NCI-H460 (cell line): ENCODE data around the gene PGBD5. TPM values are rescaled to one million over a fixed set of nuclear protein-coding genes. Genes with fewer than 3 reads are reported as not detected.

ENCODE experiments used
- DNase-seq: peaks from one replicate; pipeline ENCODE4 v3.0.0-alpha.2; 2016; ENCODE audit warnings: low read depth; ENCODE audit errors: extremely low read depth
- total RNA-seq: library from RNA; depleted of rRNA; stranded (reverse); fragments of >200 nt; shearing (Covaris generic); gene quantifications from 2 replicates; pipeline ENCODE4 v1.2.3, GENCODE V29; 2014

The PGBD5 gene
- total RNA-seq, 1 experiment from 2014 or later: not detected

DNA sequence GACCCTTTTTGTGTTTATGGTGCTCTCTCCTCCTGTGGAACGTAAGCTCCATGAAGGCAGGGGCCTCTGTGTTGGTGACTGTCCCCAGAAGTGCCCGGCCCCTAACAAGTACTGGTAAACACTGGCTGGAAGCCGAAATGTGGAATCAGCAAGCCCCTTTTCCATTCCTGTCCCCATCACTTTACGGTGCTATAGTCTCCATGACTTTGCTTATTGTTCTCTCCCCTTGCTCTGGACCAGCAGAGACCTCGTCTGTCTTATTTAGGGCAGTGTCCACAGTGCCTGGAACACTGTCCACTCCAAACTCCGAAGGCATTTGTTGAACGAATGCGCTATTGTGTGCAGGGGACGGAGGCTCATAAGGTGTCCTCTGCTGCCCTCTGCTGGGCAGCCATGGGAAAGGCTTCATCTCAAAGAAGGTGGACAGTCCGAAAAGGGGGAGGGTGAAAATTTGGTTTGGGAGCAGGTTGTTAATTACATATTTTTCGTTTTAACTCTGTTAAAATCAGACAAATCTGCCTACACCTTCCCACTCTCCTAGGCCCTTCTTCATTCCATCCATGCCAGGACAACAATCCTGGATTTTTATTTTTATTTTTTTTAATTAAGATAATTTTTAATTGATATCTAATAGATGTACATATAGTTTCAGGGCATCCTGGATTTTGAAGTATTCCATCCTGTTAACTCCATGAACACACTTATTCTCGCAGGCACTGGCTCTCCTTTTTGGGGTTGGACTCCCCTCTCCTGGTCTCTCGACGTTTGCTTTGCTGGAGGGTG lies 115.6 kb downstream of the PGBD5 start:
- peak; percentile 85 for DNase-seq

DNA sequence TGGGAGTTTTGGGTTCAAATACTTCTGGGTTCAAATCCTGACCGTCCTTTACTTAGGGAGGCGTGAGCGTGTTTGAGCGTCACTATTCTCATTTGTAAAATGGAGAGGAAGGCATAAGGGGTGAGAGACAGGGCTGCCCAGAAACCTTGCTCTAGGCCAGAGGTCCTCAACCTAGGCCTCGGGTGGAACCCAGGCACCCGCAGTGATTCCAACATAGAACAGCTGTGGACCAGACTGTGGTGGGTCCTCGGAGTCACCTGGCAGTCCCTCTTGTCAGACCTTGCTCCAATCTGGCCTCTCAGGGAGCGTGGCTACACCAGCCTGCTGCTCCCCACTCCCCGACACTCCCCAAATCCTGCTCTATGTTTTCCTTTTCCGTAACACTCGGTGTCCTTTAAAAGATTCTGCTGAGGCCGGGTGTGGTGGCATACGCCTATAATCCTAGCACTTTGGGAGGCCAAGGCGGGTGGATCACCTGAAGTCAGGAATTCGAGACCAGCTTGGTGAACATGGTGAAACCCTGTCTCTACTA lies 116.4 kb downstream of the PGBD5 start:
- DNase-seq: no peak

DNA sequence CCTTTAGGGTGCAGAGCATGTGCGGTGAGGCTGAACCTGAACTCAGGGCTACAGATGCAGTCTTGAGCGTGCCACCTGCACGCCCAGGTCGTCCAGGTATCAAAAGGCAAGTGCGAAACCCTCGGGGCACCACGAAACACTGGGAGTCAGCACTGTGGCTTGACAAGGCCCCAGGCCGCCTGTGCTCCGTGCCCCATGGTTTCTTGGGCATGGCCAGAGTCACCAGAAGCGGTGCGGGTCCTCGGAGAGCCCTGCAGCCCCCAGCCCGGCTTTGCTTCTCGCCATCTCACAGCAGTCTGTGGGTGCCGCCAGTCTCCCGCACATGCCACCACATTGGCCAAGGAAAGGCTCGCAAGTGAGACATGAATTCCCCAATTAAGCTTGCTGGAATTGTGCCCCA lies 117.3 kb downstream of the PGBD5 start:
- DNase-seq: no peak

DNA sequence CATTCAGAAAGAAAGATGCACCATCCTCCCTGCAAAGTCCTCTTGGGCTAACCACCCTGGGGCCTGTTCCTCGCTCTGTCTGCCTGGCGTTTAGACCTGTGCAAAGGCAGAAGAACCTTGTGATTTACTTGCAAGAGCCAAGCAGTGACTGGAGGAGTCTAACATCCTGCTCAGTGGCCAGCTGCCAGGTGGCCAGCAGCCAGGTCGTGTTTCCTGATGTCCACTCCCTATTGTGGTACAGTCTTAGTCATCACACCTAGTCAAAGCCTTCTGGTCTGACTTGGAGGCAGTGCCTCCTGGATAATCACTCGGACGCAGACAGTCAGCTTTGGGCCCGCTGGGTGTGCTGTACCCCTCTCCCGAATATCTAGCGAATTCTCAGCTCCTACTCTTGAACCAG lies 118.1 kb downstream of the PGBD5 start:
- peak; percentile 20 for DNase-seq

DNA sequence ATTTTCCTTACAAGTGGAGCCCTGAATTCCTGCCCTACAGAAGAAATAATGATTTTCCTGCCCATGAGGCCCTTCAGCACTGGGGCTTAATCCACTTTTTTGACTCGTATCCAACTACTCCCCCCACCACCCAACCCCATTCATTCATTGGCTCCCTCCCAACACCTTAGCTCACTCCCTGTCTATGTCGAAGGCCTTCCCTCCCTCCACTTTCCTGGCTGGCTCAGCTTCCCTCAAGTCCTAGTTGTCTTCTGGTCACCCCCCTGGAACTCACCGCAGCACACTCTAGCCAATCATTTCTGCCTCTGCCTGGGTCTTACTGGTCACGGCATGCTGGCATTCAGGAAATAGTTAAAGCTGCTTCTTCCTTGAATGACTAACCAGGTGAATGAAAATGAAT lies 118.9 kb downstream of the PGBD5 start:
- DNase-seq: no peak

DNA sequence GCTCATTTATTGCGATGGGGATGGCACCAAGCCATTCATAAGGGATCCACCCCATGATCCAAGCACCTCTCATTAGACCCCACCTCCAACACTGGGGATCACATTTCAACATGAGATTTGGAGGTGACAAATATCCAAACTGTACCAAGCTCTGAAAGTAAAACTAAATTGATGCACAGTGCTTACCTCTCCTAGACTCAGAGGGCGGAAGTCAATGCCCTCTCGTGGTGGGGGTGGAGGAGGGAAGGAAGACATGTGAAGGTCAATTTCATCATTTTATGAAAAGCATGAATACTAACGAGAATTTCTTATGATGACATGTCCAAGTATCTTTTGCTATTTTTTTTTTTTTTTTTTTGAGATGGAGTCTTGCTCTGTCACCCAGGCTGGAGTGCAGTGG lies 120.0 kb downstream of the PGBD5 start:
- DNase-seq: no peak

DNA sequence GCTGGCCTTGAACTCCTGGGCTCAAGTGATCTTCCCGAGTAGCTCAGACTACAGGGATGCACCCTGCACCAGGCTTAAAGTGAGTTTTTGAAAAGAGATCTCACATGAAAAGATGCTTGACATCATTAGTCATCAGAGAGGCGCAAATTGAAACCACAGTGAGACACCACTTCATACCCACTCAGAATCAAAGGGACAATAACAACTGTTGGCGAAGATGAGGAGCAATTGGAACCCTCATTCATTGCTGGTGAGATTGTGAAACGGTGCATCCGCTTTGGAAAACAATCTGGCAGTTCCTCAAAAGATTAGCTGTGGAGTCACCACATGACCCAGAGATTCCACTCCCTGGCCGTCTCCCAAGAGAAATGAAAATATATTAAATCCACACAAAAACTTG lies 122.3 kb downstream of the PGBD5 start:
- no peak for DNase-seq

DNA sequence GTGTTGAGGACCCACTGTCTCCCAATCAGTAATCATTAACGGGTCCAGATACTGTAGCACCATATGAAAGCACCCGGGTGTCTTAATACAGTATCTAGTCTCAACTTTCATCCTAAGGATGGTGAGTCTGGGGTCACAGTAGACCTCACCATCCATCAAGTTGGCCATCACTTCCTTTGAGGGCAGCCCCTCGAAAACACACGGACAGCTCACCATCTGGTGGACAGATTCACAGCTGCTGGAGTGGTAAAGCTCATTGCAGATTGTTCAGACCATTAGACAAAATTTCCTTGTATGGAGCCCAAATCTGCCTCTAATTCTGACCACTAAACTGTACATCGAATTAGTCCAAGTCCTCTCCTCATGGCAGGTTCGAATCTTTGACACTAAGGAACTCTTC lies 123.1 kb downstream of the PGBD5 start:
- DNase-seq: no peak

DNA sequence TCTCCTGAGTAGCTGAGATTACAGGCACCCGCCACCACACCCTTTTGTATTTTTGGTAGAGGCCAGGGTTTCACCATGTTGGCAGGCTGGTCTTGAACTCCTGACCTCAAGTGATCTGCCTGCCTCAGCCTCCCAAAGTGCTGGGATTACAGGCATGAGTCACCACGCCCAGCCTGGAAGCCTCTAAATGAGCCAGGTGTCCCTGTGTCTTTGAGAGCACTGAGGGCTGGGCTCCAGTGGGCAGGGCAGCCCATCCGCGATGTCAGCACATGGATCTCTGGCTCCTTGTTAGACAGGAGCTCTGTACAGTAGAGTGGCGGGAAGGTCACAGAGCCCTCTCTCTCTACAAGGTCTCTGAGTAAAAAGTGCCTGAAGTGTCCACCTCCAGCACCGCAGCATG lies 124.3 kb downstream of the PGBD5 start:
- DNase-seq: no peak

DNA sequence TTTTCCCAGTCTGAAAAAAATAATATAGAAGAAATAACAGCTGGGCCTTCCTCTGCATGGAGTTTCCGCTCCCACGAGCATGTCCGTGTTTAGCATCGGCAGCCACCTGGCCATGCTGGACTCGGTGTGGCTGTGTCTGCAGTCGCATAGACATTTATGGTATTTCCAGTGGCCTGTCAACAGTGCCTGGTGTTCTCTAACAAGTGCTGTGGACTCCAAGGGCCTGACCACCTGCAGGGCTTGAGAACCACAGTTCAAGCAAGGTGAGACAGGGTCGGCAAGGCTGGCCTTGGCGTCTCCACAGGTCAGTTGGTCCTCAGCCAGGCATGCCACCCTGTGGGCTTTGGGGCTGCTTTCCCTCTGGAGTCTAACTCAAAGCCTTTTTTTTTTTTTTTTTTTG lies 124.8 kb downstream of the PGBD5 start:
- DNase-seq: no peak

DNA sequence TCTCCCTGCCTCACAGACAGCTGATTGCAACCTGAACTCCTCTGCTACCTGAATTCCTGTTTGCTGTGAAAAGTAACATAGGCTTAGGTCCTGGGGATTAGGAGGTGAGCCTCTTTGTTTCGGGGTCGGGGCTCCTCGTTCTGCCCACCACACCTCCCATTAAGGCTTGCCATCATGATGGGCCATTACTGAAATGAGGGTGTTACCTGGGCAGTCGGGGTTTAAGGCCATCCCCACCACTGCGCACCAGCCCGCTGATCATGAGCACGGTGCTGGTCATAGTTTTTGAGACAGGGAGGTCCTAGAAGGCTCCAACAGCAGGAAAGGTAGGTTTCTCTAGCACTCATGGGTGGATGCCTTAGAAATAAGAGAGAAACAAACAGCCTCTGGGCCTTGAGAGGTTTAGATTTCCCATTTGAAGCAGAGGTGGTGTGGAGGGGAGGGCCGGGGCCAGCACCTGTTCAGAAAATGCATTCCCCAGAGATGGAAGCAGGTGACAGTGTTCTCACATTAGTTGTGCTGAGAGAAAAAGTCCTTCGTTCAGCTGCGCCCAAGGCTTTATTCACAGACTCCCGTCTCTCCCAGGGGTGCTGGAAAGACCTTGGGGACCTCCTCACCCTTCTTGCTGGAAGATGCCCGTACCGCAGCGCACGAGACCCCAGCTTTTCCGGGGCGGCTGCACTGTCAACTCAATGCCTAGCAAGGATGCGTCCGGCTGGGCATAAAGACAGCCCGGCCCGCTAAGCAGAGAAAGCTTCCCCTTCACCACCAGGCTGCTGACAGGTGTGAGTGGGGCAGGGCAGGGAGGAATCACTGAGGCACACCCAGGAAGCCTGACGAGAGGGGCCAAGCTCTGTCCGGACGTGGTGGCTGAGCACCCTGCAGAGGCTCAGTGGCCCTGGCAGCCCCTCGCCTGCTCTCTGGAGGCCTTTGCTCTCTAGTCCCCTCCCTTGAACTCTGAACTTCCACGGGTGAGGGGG lies 125.5 kb downstream of the PGBD5 start:
- no peak for DNase-seq

DNA sequence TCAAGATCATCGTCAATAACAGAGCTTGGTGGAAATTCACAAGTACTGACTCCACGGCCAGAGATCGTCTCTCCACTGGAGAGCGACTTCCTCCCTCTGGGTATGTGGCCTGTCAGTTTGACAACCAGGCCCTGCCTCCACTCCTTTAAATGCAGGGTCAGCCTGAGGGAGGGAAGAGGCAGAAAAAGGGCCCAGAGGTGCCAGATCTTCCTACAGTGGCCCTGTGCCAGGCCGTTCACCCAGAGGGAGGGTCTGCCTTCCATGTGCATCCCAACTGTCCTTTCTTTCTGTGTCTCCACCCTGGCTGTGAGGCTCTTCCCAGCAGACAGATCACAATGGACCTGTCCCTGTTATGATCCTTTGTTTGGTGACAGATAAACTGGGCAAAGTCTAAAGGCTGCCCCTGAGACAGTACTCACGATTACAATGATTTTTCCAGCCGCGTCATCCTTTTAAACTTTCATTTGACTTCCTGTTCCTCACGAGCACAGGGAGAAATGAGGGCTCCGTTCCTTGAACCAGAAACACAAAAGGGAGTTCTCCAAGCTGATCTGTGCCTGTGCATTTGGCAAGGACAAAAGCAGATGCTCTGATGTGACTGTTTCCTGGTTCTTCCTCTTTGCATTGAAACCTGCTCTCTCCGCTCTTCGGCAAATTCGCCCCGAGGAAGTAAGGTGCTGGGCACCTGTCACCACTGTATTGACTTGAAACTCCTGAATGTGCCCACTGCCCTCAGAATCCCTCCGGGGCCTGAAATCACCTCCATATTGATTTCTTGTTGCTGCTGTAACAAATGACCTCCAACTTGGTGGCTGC lies 126.7 kb downstream of the PGBD5 start:
- no peak for DNase-seq

DNA sequence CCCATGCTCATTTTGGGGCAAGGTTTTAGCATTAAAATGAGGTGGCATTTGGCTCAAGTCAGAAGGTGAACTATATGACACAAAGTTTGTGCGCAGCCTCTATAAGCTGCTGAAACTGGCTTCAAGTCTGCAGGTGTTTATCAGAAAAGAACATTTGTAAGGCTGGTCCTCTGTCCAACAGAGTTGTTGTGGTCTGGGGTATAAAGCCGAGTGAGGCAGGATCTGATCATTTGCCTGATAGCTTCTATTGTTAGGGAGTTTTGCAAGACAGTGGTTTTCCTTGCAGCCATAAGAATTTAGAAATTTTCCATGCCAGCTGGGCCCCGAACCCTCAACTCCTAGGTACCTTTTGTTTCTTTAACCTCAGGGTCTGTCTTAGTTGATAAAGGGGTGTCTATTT lies 130.8 kb downstream of the PGBD5 start:
- no peak for DNase-seq

DNA sequence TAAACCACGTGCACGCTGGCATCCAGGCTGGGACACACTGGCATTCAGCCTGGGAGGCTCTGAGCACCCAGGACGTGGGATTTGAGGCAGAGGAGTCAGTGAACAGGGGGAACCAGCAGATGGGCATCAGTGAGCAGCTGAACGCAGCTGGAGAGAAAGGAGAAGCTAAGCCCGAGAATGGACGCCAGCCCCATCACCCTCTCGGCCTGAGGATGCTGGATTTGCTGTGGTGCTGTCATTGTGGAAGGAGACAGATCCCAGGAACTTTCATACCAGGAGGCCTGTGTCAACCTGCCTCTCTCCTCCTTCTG lies 132.8 kb downstream of the PGBD5 start:
- DNase-seq: no peak

DNA sequence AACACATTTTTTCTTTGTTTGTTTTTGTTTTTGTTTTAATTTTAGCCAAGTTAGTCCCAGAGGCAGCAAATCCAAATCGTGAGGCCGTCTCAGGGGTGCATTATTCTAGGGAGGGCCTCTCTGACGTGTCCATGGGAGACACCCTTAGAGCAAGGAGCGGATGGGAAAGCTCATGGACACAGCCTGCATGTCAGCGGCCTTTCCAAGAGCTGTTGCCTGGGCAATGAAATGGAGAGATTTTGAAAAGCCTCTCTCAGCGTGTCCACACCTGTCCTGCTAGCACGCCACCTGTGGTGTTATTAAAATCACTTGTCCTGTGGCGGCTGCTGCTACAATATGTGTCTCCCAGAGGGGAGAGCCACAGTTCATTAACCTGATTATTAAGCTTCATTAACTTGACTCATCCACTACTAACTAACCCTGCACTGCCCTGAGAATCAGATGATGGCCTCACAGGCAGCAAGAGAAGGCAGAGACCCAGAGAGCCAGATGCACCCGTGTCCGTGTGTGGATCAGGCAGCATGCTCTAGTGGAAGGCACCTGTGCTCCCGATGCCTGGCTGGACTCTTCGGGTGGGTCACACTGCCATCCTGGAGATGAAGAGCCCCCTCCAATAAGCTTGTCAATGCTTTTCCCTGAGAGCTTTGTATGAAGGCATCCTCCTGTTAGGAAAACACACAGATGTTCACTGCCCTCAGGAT lies 133.3 kb downstream of the PGBD5 start:
- no peak for DNase-seq

DNA sequence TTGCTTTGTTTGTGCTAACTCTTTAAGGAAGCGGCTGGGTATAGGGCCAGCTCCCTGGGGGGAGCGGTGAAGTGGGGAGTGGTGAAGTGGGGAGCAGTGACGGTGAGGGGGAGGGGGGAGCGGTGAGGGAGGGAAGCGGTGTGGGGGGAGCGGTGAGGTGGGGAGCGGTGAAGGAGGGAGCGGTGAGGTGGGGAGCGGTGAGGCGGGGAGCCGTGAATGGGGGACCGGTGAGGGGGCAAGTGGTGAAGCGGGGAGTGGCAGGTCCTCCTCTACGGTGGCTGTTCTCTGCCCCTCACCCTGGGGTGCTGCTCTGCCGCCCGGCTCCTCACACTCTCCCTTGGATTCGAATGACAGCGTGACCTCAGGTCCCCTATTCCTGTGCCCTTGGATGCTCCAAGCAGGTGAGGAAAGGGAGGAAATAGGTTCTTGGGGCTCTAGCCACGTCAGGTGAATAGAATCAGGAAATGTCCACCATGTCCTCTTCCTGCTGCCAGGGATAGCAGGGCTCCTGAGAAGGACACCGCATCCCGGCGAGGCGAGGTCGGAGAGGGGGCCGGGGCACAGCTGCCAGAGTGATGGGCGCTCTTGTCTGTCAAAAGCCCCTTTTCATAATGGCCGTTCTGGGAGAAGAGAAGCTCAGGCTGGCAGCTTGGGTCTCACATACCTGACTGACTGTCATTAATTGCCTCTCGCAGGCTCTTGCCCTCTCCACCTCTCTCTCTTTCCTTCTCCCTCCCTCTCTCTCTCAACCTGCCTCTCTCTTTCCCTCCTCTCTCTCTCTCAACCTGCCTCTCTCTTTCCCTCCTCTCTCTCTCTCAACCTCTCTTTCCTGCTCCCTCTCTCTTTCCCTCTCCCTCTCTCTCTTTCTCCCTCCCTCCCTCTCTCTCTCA lies 134.2 kb downstream of the PGBD5 start:
- no peak for DNase-seq

DNA sequence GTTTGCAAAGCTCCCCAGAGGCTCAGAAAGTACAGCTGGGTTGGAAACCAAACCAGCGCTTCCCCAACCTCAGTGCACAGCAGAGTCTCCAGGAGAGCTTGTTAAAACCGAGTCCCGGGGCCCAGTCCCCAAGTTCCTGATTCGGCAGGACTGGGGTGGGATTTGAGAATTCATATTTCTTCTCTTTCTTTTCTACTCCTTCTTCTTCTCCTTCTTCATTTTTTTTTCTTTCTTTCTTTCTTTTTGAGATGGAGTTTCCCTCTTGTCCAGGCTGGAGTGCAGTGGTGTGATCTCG lies 136.8 kb downstream of the PGBD5 start:
- no peak for DNase-seq

DNA sequence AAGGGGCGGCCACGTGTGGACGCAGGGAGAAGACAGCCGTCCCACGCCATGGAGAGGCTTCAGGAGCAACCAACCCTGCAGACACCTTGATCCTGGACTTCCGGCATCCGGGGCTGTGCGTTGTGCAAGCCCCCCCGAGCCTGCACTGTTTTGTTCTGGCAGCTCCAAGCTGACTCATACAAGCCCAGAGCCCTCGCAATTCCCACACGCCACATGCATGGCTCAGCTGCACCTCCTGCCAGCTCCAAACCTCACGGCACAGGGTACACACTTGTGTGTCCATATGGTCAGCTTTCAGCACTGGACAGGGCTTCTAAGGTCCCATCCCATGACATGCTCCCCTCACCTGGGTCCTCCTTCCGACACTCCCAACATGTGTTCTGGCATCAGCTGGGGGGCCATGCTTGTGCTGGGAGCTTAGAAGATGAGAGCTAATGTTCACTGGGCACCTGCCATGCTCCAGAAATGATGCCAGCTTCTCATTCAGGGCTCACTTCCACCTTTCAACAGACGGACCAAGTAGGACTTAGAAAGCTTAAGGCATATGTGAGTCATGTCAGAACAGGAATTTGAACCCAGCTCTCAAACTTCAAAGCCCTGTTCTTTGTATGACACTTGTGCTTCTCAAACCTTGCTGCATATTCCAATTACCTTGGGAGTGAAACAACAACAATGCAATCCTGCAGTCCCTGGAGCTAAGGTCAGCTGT lies 137.3 kb downstream of the PGBD5 start:
- DNase-seq: no peak
